GM12878 (cell line): ENCODE measurements around the gene MAP2K2. TPM values are rescaled to one million over a fixed set of nuclear protein-coding genes. Genes with fewer than 3 reads are reported as not detected.

ENCODE experiments used
- ASH2L ChIP-seq: fragments of 300-600, 200-600 bp; sonication (generic); IDR thresholded peaks from 2 replicates; pipeline ENCODE4 v1.6.1; 2017; ENCODE audit warnings: low read depth, mild to moderate bottlenecking, borderline replicate concordance
- BACH1 ChIP-seq: fragments of 450-650 bp; IDR thresholded peaks from 2 replicates; pipeline ENCODE4 v1.6.1; 2017; ENCODE audit warnings: mild to moderate bottlenecking, borderline replicate concordance
- IRF4 ChIP-seq: IDR thresholded peaks from 2 replicates; pipeline ENCODE4 v1.6.1; 2011; ENCODE audit warnings: low read depth, low read length
- MTA3 ChIP-seq: IDR thresholded peaks from 2 replicates; pipeline ENCODE4 v1.6.1; 2012; ENCODE audit warnings: low read length, inconsistent platforms, borderline replicate concordance
- POLR2AphosphoS2 ChIP-seq: IDR thresholded peaks from 2 replicates; pipeline ENCODE4 v1.6.1; 2011; ENCODE audit warnings: low read depth, mild to moderate bottlenecking, low read length, improper control_type of control experiment, moderate library complexity
- RCOR1 ChIP-seq: conservative IDR thresholded peaks from 2 replicates; pipeline ENCODE4 v1.6.1; 2012; ENCODE audit warnings: low read depth, low read length, improper control_type of control experiment
- SKIL ChIP-seq: fragments of 450-650 bp; IDR thresholded peaks from 2 replicates; pipeline ENCODE4 v1.6.1; 2017; ENCODE audit warnings: mild to moderate bottlenecking, low read depth, inconsistent platforms; ENCODE audit not compliant: poor library complexity, severe bottlenecking
- SUZ12 ChIP-seq: fragments of 200-600 bp; sonication (generic); IDR thresholded peaks from one replicate; pipeline ENCODE4 v1.6.1; 2018; ENCODE audit warnings: antibody characterized with exemption, mild to moderate bottlenecking; ENCODE audit not compliant: unreplicated experiment
- TCF12 ChIP-seq: IDR thresholded peaks from 2 replicates; pipeline ENCODE4 v1.6.1; 2011; ENCODE audit warnings: low read depth, mild to moderate bottlenecking, low read length
- ZBTB11 ChIP-seq: fragments of 450-650 bp; formaldehyde crosslinking; IDR thresholded peaks from 2 replicates; pipeline ENCODE4 v1.5.0; 2022; ENCODE audit warnings: mild to moderate bottlenecking, missing genetic modification characterization
- ZSCAN29 ChIP-seq: fragments of 450-650 bp; IDR thresholded peaks from 2 replicates; pipeline ENCODE4 v1.6.1; 2017; ENCODE audit warnings: mild to moderate bottlenecking, moderate library complexity
- polyA plus RNA-seq, 11 experiments: library from polyadenylated mRNA; depleted of rRNA in 4 of 11; unstranded in 6 of 11; stranded (reverse) in 5 of 11; fragments of >200 nt; fragmentation: Nextera tagmentation in 4 of 11; fragmentation: Illumina TruSeq in 1 of 11; extraction: Ambion mirVana in 4 of 11; extraction: Trizol in 1 of 11; gene quantifications; 1 replicate in 1 of 11; 2 replicates in 10 of 11; pipeline versions ENCODE4 v1.2.1 to v1.2.3, GENCODE V29; 2011 to 2016; ENCODE audit warnings: inconsistent platforms in 2 of 11, missing spikeins in 2 of 11, low read depth in 1 of 11
- total RNA-seq, 4 experiments: library from RNA; depleted of rRNA in 3 of 4; stranded (reverse); fragments of >200 nt in 3 of 4; fragmentation: Illumina TruSeq in 1 of 4; extraction: Trizol in 1 of 4; gene quantifications; 2 replicates each; pipeline versions ENCODE4 v1.2.1 to v1.2.3, GENCODE V29; 2013 to 2021
- TF ChIP-seq, protein P1 (sequence below): fragments of 450-650 bp; IDR thresholded peaks from 2 replicates; pipeline ENCODE4 v1.6.1; 2017; ENCODE audit warnings: antibody characterized with exemption, mild to moderate bottlenecking, moderate library complexity

Gene MAP2K2
- total and polyA plus RNA-seq, 10 of the 15 experiments (the other 5 are each of a cell fraction or from before 2014, with no cell fraction given): 1.00 to 210 (median 53.5) TPM

GRCh38 chr19:4123615-4124568 lies at the start of gene MAP2K2 (continued):
- TF ChIP-seq ZSCAN29: peak; percentile 76; the same call in 1 of the 2 replicates
- no peak for TF ChIP-seq ZBTB11
- no peak for TF ChIP-seq SUZ12
- TF ChIP-seq MTA3: no peak
- peak; percentile 66 for TF ChIP-seq POLR2AphosphoS2
- TF ChIP-seq SKIL: no peak
- TF ChIP-seq BACH1: peak; percentile 75; the same call in 1 of the 2 replicates
- TF ChIP-seq ASH2L: no peak
- TF ChIP-seq IRF4: no peak
- TF ChIP-seq, protein P1, sequence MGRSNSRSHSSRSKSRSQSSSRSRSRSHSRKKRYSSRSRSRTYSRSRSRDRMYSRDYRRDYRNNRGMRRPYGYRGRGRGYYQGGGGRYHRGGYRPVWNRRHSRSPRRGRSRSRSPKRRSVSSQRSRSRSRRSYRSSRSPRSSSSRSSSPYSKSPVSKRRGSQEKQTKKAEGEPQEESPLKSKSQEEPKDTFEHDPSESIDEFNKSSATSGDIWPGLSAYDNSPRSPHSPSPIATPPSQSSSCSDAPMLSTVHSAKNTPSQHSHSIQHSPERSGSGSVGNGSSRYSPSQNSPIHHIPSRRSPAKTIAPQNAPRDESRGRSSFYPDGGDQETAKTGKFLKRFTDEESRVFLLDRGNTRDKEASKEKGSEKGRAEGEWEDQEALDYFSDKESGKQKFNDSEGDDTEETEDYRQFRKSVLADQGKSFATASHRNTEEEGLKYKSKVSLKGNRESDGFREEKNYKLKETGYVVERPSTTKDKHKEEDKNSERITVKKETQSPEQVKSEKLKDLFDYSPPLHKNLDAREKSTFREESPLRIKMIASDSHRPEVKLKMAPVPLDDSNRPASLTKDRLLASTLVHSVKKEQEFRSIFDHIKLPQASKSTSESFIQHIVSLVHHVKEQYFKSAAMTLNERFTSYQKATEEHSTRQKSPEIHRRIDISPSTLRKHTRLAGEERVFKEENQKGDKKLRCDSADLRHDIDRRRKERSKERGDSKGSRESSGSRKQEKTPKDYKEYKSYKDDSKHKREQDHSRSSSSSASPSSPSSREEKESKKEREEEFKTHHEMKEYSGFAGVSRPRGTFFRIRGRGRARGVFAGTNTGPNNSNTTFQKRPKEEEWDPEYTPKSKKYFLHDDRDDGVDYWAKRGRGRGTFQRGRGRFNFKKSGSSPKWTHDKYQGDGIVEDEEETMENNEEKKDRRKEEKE: no peak
- peak; percentile 100 for TF ChIP-seq RCOR1
- no peak for TF ChIP-seq TCF12
